Nephron (organoid): ENCODE data around the gene LEFTY2.

Source experiments
- H3K27ac Mint-ChIP-seq, 3 experiments: 2 replicates each; pipeline ENCODE4 v1.8.0; 2020; ENCODE audit warnings: mixed read lengths in 3 of 3, mild to moderate bottlenecking in 2 of 3, moderate library complexity in 1 of 3
- H3K27me3 Mint-ChIP-seq: 2 replicates; pipeline ENCODE4 v1.8.0; 2021; ENCODE audit warnings: low read depth, mild to moderate bottlenecking, moderate library complexity, mixed read lengths
- H3K36me3 Mint-ChIP-seq: 2 replicates; pipeline ENCODE4 v1.8.0; 2020; ENCODE audit warnings: low read depth, mixed read lengths
- H3K4me1 Mint-ChIP-seq: 2 replicates; pipeline ENCODE4 v1.8.0; 2020; ENCODE audit warnings: mixed read lengths
- H3K4me3 Mint-ChIP-seq, 3 experiments: 2 replicates each; pipeline ENCODE4 v1.8.0; 2020; ENCODE audit warnings: mild to moderate bottlenecking in 3 of 3, mixed read lengths in 3 of 3, moderate library complexity in 2 of 3
- H3K9me3 Mint-ChIP-seq: 2 replicates; pipeline ENCODE4 v1.8.0; 2020; ENCODE audit warnings: mixed read lengths
- CTCF ChIP-seq, 3 experiments: fragments of 200-600 bp; sonication (generic); IDR thresholded peaks; one replicate each; pipeline ENCODE4 v1.5.0; 2021; ENCODE audit warnings: antibody characterized with exemption in 3 of 3; ENCODE audit not compliant: unreplicated experiment in 3 of 3

LEFTY2 gene

GRCh38 chr1:225917536-225917935 lies 23.5 kb downstream of the LEFTY2 start:
- no peak for TF ChIP-seq CTCF (IDR thresholded peaks at IDR 0.05; ENCODE audit: unreplicated experiment in 3 of 3)
- Mint-ChIP-seq H3K9me3 (no peaks in the 10 kb centered on the region), H3K4me3 (no peak overlapping the region), H3K27ac (peak overlapping the region in 1 of 3 experiments; percentile 38), H3K4me1 (peaks cover 12% of the 10 kb centered on the region), H3K27me3 (peaks cover 3% of the 10 kb centered on the region), H3K36me3 (peaks cover 39% of the 10 kb centered on the region)

GRCh38 chr1:225917101-225917500 lies 23.9 kb downstream of the LEFTY2 start:
- H3K4me1 Mint-ChIP-seq = peaks cover 12% of the 10 kb centered on the region
- H3K27me3 Mint-ChIP-seq = peaks cover 3% of the 10 kb centered on the region
- no peaks in the 10 kb centered on the region for H3K9me3 Mint-ChIP-seq
- no peak overlapping the region for H3K4me3 Mint-ChIP-seq
- H3K36me3 Mint-ChIP-seq = peaks cover 40% of the 10 kb centered on the region
- TF ChIP-seq CTCF (IDR thresholded peaks at IDR 0.05; ENCODE audit: unreplicated experiment in 3 of 3) = no peak
- H3K27ac Mint-ChIP-seq = no peak overlapping the region

GRCh38 chr1:225915538-225915991 lies 25.5 kb downstream of the LEFTY2 start:
- TF ChIP-seq CTCF (IDR thresholded peaks at IDR 0.05; ENCODE audit: unreplicated experiment in 3 of 3) = no peak
- peaks cover 40% of the 10 kb centered on the region for H3K36me3 Mint-ChIP-seq
- no peaks in the 10 kb centered on the region for H3K9me3 Mint-ChIP-seq
- H3K4me3 Mint-ChIP-seq = no peak overlapping the region
- peaks cover 12% of the 10 kb centered on the region for H3K4me1 Mint-ChIP-seq
- H3K27me3 Mint-ChIP-seq = peaks cover 6% of the 10 kb centered on the region
- H3K27ac Mint-ChIP-seq = no peak overlapping the region

GRCh38 chr1:225914947-225915346 lies 26.1 kb downstream of the LEFTY2 start:
- Mint-ChIP-seq H3K4me1 (peaks cover 11% of the 10 kb centered on the region), H3K9me3 (no peaks in the 10 kb centered on the region), H3K36me3 (peaks cover 38% of the 10 kb centered on the region), H3K27ac (no peak overlapping the region), H3K4me3 (no peak overlapping the region), H3K27me3 (peaks cover 6% of the 10 kb centered on the region)
- TF ChIP-seq CTCF (IDR thresholded peaks at IDR 0.05; ENCODE audit: unreplicated experiment in 3 of 3) = no peak

- H3K27ac Mint-ChIP-seq = no peak overlapping the region
- H3K4me1 Mint-ChIP-seq = peaks cover 7% of the 10 kb centered on the region
- no peaks in the 10 kb centered on the region for H3K9me3 Mint-ChIP-seq
- H3K36me3 Mint-ChIP-seq = peaks cover 33% of the 10 kb centered on the region
- H3K27me3 Mint-ChIP-seq = peaks cover 4% of the 10 kb centered on the region
- TF ChIP-seq CTCF (IDR thresholded peaks at IDR 0.05; ENCODE audit: unreplicated experiment in 3 of 3) = no peak
- no peak overlapping the region for H3K4me3 Mint-ChIP-seq
Measured at GRCh38 chr1:225914391-225914790, 26.6 kb downstream of the LEFTY2 start.
